Nephron progenitor cell (in vitro differentiated cells): ENCODE measurements around the gene CNTNAP2.
A peak's percentile ranks its signal among the peaks of the same experiment; 100 is the strongest.

Source experiments
- DNase-seq: peaks from one replicate; pipeline ENCODE4 v3.0.0; 2021
- H3K27ac Mint-ChIP-seq: 2 replicates; pipeline ENCODE4 v1.8.0; 2021; ENCODE audit warnings: mild to moderate bottlenecking, moderate library complexity, mixed read lengths
- H3K27me3 Mint-ChIP-seq: 2 replicates; pipeline ENCODE4 v1.8.0; 2021; ENCODE audit warnings: mild to moderate bottlenecking, low read depth, mixed read lengths; ENCODE audit not compliant: poor library complexity
- H3K36me3 Mint-ChIP-seq: 2 replicates; pipeline ENCODE4 v1.8.0; 2021; ENCODE audit warnings: low read depth, mixed read lengths
- H3K4me1 Mint-ChIP-seq: 2 replicates; pipeline ENCODE4 v1.8.0; 2021; ENCODE audit warnings: mixed read lengths
- H3K4me3 Mint-ChIP-seq: 2 replicates; pipeline ENCODE4 v1.8.0; 2021; ENCODE audit warnings: mild to moderate bottlenecking, moderate library complexity, mixed read lengths
- H3K9me3 Mint-ChIP-seq: 2 replicates; pipeline ENCODE4 v1.8.0; 2021; ENCODE audit warnings: mild to moderate bottlenecking, moderate library complexity, mixed read lengths
- CTCF ChIP-seq: fragments of 200-600 bp; sonication (generic); IDR thresholded peaks from 2 replicates; pipeline ENCODE4 v1.5.0; 2021; ENCODE audit warnings: antibody characterized with exemption

CNTNAP2 gene

GRCh38 chr7:148264933-148265557 is 2148.4 kb downstream of the CNTNAP2 start:
- TF ChIP-seq CTCF = peak; percentile 65
- Mint-ChIP-seq H3K27ac (no peak overlapping the region), H3K27me3 (peaks cover 7% of the 10 kb centered on the region), H3K4me1 (peaks cover 16% of the 10 kb centered on the region), H3K4me3 (no peak overlapping the region), H3K36me3 (no peaks in the 10 kb centered on the region), H3K9me3 (no peaks in the 10 kb centered on the region)
- no peak for DNase-seq

- no peak for TF ChIP-seq CTCF
- H3K36me3 Mint-ChIP-seq = no peaks in the 10 kb centered on the region
- no peak overlapping the region for H3K4me3 Mint-ChIP-seq
- no peak overlapping the region for H3K27ac Mint-ChIP-seq
- no peaks in the 10 kb centered on the region for H3K9me3 Mint-ChIP-seq
- peaks cover 7% of the 10 kb centered on the region for H3K27me3 Mint-ChIP-seq
- peaks cover 16% of the 10 kb centered on the region for H3K4me1 Mint-ChIP-seq
- no peak for DNase-seq
Measured at GRCh38 chr7:148265896-148266295, 2149.3 kb downstream of the CNTNAP2 start.

GRCh38 chr7:148266795-148267194 is 2150.2 kb downstream of the CNTNAP2 start:
- H3K4me3 Mint-ChIP-seq = no peak overlapping the region
- H3K27ac Mint-ChIP-seq = no peak overlapping the region
- no peak for TF ChIP-seq CTCF
- H3K4me1 Mint-ChIP-seq = peaks cover 14% of the 10 kb centered on the region
- H3K36me3 Mint-ChIP-seq = no peaks in the 10 kb centered on the region
- H3K9me3 Mint-ChIP-seq = no peaks in the 10 kb centered on the region
- no peak for DNase-seq
- H3K27me3 Mint-ChIP-seq = peaks cover 7% of the 10 kb centered on the region

GRCh38 chr7:148270576-148270975 is 2154.0 kb downstream of the CNTNAP2 start:
- Mint-ChIP-seq H3K4me1 (no peaks in the 10 kb centered on the region), H3K4me3 (no peak overlapping the region), H3K27ac (no peak overlapping the region), H3K27me3 (peaks cover 14% of the 10 kb centered on the region), H3K9me3 (no peaks in the 10 kb centered on the region), H3K36me3 (no peaks in the 10 kb centered on the region)
- DNase-seq = no peak
- TF ChIP-seq CTCF = no peak

- H3K27ac Mint-ChIP-seq = no peak overlapping the region
- no peak overlapping the region for H3K4me3 Mint-ChIP-seq
- peaks cover 7% of the 10 kb centered on the region for H3K27me3 Mint-ChIP-seq
- H3K4me1 Mint-ChIP-seq = no peaks in the 10 kb centered on the region
- H3K9me3 Mint-ChIP-seq = peaks cover 6% of the 10 kb centered on the region
- TF ChIP-seq CTCF = no peak
- no peak for DNase-seq
- H3K36me3 Mint-ChIP-seq = no peaks in the 10 kb centered on the region
Measured at GRCh38 chr7:148274118-148274517, 2157.5 kb downstream of the CNTNAP2 start.

- Mint-ChIP-seq H3K4me3 (no peak overlapping the region), H3K36me3 (no peaks in the 10 kb centered on the region), H3K4me1 (no peaks in the 10 kb centered on the region), H3K9me3 (peaks cover 7% of the 10 kb centered on the region), H3K27me3 (peaks cover 7% of the 10 kb centered on the region), H3K27ac (no peak overlapping the region)
- no peak for DNase-seq
- no peak for TF ChIP-seq CTCF
Measured at GRCh38 chr7:148275359-148275890, 2158.8 kb downstream of the CNTNAP2 start.
